SK-N-SH treated with all-trans-retinoic acid at 6 μM for 48 hours (cell line): ENCODE results near the gene IRS2.
"Not testable (repeated sequence)": the region's sequence is repeated elsewhere in the genome, so short reads cannot be mapped to it uniquely, and the experiment has no call there.

Experiments
- ATAC-seq: fragments of 200-7000 bp; cut with Tn5 transposase; 3 replicates; pipeline ENCODE4 v1.9.1; 2020; ENCODE audit warnings: mild to moderate bottlenecking, moderate library complexity
- ARNTL ChIP-seq: fragments of 450-650 bp; formaldehyde crosslinking; IDR thresholded peaks from 2 replicates; pipeline ENCODE4 v1.5.0; 2020; ENCODE audit warnings: low read depth, mild to moderate bottlenecking, moderate library complexity, borderline replicate concordance
- BACH2 ChIP-seq: fragments of 250-450 bp; sonication (Bioruptor Pico); IDR thresholded peaks from 2 replicates; pipeline ENCODE4 v1.9.0; 2021; ENCODE audit warnings: mild to moderate bottlenecking, borderline replicate concordance
- CSDC2 ChIP-seq: fragments of 250-450 bp; sonication (Bioruptor Pico); IDR thresholded peaks from 2 replicates; pipeline ENCODE4 v1.5.0; 2020; ENCODE audit warnings: mild to moderate bottlenecking, moderate library complexity
- ESRRG ChIP-seq: fragments of 250-450 bp; sonication (Bioruptor Pico); IDR thresholded peaks from 2 replicates; pipeline ENCODE4 v1.6.1; 2021; ENCODE audit warnings: mild to moderate bottlenecking
- GLIS3 ChIP-seq: fragments of 250-450 bp; sonication (Bioruptor Pico); IDR thresholded peaks from 2 replicates; pipeline ENCODE4 v1.5.0; 2020; ENCODE audit warnings: mild to moderate bottlenecking, moderate library complexity
- PPARA ChIP-seq: fragments of 250-450 bp; sonication (Bioruptor Pico); IDR thresholded peaks from 2 replicates; pipeline ENCODE4 v1.5.0; 2020; ENCODE audit warnings: mild to moderate bottlenecking, borderline replicate concordance
- RARB ChIP-seq: fragments of 250-450 bp; sonication (Bioruptor Pico); IDR thresholded peaks from 2 replicates; pipeline ENCODE4 v1.8.0; 2021; ENCODE audit warnings: mild to moderate bottlenecking, moderate library complexity
- SNAI2 ChIP-seq: fragments of 250-450 bp; sonication (Bioruptor Pico); IDR thresholded peaks from 2 replicates; pipeline ENCODE4 v1.5.0; 2020; ENCODE audit warnings: mild to moderate bottlenecking, moderate library complexity
- TCF4 ChIP-seq: fragments of 250-450 bp; sonication (Bioruptor Pico); IDR thresholded peaks from 2 replicates; pipeline ENCODE4 v1.8.0; 2021; ENCODE audit warnings: mild to moderate bottlenecking, moderate library complexity, borderline replicate concordance
- TOX ChIP-seq: fragments of 250-450 bp; sonication (Bioruptor Pico); IDR thresholded peaks from 2 replicates; pipeline ENCODE4 v1.8.0; 2021; ENCODE audit warnings: mild to moderate bottlenecking, moderate library complexity, borderline replicate concordance
- ZFP30 ChIP-seq: fragments of 450-650 bp; formaldehyde crosslinking; IDR thresholded peaks from 2 replicates; pipeline ENCODE4 v1.5.0; 2022; ENCODE audit warnings: mild to moderate bottlenecking, moderate library complexity
- ZNF565 ChIP-seq: fragments of 450-650 bp; formaldehyde crosslinking; conservative IDR thresholded peaks from 2 replicates; pipeline ENCODE4 v1.5.0; 2020; ENCODE audit warnings: low read depth, mild to moderate bottlenecking, moderate library complexity
- ZNF70 ChIP-seq: fragments of 450-650 bp; formaldehyde crosslinking; IDR thresholded peaks from 2 replicates; pipeline ENCODE4 v1.5.0; 2020; ENCODE audit warnings: mild to moderate bottlenecking, moderate library complexity
- ZNF8 ChIP-seq: fragments of 450-650 bp; formaldehyde crosslinking; IDR thresholded peaks from 2 replicates; pipeline ENCODE4 v1.5.0; 2020; ENCODE audit warnings: mild to moderate bottlenecking, moderate library complexity
- TF ChIP-seq, protein P1 (sequence below): fragments of 250-450 bp; sonication (Bioruptor Pico); IDR thresholded peaks from 2 replicates; pipeline ENCODE4 v1.5.0; 2020; ENCODE audit warnings: mild to moderate bottlenecking, moderate library complexity
- TF ChIP-seq, protein P2 (sequence below): fragments of 250-450 bp; sonication (Bioruptor Pico); IDR thresholded peaks from 2 replicates; pipeline ENCODE4 v1.8.0; 2021; ENCODE audit warnings: low read depth, mild to moderate bottlenecking, moderate library complexity, borderline replicate concordance
- TF ChIP-seq, protein P3 (sequence below): fragments of 250-450 bp; sonication (Bioruptor Pico); IDR thresholded peaks from 2 replicates; pipeline ENCODE4 v1.5.1; 2020; ENCODE audit warnings: low read depth, mild to moderate bottlenecking, moderate library complexity

IRS2 gene

DNA sequence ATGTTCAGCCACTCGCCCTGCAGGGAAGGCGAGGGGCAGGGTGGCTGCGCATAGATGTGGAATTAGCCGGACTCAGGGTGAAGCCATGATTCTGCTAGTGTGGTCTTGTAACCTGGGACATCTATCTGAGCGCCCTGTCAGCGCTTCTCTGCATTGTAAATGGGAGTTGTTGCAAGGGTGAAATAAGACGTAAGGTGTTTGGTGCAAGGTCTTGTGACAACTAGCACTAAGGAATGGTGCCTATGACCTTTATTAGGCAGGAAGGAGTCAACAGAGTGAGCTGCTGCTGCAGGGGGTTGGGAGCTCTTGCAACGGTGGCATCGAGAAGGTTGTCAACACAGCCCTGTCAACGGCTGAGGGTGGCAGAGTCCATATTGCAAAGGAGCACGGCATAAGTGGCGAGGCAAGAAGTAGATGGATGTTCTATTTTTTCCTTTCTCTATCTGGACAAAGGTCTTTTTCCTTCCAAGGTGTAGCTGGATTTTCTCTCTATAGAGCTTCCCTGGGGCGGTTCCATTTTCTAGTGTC, 49.3 kb downstream of the IRS2 start (continued):
- no peak for TF ChIP-seq ARNTL (CRISPR knock-in tag)
- no peak for TF ChIP-seq ZFP30 (CRISPR knock-in tag)
- no peak for TF ChIP-seq BACH2 (CRISPR knock-in tag)

DNA sequence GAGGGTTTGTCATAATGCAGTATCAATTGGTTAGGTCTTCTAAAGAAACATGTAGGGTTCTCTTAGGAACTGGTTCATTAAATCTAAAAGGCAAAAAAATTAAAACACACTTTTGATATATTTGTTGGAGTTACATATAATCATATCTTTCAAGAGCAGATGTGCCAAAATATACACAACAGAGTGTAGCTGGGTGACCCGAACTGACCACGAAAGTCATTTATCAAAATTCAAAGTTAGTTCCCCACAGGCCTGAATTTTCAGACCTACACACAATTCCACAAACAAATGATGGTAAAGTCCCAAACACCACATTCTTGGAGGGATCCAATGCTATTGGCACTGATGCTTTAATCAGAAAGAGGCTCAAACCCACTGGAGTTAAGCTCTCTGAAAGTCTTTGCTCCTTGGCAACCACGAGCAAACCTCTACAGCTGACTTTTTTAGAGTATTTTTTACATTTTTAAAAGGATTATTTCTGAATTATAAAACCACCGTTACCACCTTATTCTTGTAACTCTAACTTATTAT, 50.9 kb downstream of the IRS2 start:
- no peak for ATAC-seq
- TF ChIP-seq ZNF70 (no peak), CSDC2 (CRISPR knock-in tag) (no peak), GLIS3 (CRISPR knock-in tag) (no peak), ZNF565 (CRISPR knock-in tag) (no peak), ARNTL (CRISPR knock-in tag) (no peak)
- TF ChIP-seq, protein P1, sequence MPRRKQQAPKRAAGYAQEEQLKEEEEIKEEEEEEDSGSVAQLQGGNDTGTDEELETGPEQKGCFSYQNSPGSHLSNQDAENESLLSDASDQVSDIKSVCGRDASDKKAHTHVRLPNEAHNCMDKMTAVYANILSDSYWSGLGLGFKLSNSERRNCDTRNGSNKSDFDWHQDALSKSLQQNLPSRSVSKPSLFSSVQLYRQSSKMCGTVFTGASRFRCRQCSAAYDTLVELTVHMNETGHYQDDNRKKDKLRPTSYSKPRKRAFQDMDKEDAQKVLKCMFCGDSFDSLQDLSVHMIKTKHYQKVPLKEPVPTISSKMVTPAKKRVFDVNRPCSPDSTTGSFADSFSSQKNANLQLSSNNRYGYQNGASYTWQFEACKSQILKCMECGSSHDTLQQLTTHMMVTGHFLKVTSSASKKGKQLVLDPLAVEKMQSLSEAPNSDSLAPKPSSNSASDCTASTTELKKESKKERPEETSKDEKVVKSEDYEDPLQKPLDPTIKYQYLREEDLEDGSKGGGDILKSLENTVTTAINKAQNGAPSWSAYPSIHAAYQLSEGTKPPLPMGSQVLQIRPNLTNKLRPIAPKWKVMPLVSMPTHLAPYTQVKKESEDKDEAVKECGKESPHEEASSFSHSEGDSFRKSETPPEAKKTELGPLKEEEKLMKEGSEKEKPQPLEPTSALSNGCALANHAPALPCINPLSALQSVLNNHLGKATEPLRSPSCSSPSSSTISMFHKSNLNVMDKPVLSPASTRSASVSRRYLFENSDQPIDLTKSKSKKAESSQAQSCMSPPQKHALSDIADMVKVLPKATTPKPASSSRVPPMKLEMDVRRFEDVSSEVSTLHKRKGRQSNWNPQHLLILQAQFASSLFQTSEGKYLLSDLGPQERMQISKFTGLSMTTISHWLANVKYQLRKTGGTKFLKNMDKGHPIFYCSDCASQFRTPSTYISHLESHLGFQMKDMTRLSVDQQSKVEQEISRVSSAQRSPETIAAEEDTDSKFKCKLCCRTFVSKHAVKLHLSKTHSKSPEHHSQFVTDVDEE (CRISPR knock-in tag): no peak
- TF ChIP-seq, protein P2, sequence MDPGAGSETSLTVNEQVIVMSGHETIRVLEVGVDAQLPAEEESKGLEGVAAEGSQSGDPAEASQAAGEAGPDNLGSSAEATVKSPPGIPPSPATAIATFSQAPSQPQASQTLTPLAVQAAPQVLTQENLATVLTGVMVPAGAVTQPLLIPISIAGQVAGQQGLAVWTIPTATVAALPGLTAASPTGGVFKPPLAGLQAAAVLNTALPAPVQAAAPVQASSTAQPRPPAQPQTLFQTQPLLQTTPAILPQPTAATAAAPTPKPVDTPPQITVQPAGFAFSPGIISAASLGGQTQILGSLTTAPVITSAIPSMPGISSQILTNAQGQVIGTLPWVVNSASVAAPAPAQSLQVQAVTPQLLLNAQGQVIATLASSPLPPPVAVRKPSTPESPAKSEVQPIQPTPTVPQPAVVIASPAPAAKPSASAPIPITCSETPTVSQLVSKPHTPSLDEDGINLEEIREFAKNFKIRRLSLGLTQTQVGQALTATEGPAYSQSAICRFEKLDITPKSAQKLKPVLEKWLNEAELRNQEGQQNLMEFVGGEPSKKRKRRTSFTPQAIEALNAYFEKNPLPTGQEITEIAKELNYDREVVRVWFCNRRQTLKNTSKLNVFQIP (CRISPR knock-in tag): no peak

DNA sequence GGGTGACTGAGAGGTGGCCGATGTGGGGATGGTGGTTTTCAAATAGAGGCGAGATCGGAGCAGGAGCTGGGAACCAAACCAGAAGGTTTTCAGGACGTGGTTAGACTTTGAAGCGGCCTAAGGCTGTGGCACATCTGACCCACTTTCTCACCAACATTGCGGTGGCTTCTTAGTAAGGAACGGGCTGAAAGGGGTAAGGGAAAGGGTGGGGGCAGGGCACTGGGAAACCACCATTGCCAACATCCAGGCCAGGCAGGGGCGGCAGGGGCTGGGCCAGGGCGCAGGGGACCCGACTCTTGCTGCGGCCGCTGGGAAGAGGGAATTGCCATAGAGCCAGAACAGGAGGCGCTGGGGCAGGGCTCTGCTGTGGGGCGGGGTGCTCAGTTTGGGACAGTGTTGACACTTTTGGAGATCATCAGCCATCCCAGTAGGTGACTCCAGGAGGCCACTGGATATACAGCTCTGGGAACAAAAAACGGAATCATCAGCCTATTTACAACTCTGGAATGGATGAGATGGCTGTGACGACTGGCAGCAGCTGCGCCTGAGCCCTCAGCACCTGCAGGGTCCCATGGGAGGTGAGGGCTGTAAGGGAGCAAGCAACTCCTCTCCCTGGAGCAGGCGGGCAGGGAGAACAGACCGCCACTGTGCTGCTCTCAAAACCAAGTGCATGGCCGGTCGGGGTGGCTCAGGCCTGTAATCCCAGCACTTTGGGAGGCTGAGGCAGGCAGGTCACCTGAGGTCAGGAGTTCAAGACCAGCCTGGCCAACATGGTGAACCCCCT, 52.2 kb downstream of the IRS2 start:
- TF ChIP-seq ESRRG (CRISPR knock-in tag): no peak
- TF ChIP-seq TCF4 (CRISPR knock-in tag): no peak
- TF ChIP-seq PPARA: no peak
- no peak for TF ChIP-seq TOX (CRISPR knock-in tag)
- no peak for TF ChIP-seq CSDC2 (CRISPR knock-in tag)
- TF ChIP-seq RARB (CRISPR knock-in tag): no peak
- TF ChIP-seq SNAI2 (CRISPR knock-in tag): no peak
- no peak for TF ChIP-seq GLIS3 (CRISPR knock-in tag)
- no peak for TF ChIP-seq ZNF565 (CRISPR knock-in tag)
- TF ChIP-seq, protein P3, sequence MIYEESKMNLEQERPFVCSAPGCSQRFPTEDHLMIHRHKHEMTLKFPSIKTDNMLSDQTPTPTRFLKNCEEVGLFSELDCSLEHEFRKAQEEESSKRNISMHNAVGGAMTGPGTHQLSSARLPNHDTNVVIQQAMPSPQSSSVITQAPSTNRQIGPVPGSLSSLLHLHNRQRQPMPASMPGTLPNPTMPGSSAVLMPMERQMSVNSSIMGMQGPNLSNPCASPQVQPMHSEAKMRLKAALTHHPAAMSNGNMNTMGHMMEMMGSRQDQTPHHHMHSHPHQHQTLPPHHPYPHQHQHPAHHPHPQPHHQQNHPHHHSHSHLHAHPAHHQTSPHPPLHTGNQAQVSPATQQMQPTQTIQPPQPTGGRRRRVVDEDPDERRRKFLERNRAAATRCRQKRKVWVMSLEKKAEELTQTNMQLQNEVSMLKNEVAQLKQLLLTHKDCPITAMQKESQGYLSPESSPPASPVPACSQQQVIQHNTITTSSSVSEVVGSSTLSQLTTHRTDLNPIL (CRISPR knock-in tag): no peak
- TF ChIP-seq, all 23 proteins: peak for 0
- no peak for ATAC-seq

DNA sequence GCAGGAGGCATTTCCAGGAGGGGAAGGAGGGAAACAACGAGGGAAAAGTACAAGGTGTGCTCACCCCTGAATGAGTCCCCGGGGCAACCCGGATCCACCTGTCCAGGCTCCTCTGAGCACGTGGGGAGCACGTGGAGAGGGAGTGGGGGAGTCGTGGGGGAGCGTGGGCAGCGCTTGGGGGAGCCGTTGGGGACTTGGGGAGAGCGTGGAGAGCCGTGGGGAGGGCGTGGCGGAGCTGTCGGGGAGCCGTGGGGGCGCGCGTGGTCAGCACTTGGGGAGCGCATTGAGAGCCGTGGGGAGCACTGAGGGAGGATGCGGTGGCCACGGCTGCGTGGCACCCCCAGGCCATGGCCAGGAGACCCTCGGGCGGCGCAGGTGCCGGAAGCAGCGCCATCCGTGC, 52.8 kb downstream of the IRS2 start:
- ATAC-seq: no peak

DNA sequence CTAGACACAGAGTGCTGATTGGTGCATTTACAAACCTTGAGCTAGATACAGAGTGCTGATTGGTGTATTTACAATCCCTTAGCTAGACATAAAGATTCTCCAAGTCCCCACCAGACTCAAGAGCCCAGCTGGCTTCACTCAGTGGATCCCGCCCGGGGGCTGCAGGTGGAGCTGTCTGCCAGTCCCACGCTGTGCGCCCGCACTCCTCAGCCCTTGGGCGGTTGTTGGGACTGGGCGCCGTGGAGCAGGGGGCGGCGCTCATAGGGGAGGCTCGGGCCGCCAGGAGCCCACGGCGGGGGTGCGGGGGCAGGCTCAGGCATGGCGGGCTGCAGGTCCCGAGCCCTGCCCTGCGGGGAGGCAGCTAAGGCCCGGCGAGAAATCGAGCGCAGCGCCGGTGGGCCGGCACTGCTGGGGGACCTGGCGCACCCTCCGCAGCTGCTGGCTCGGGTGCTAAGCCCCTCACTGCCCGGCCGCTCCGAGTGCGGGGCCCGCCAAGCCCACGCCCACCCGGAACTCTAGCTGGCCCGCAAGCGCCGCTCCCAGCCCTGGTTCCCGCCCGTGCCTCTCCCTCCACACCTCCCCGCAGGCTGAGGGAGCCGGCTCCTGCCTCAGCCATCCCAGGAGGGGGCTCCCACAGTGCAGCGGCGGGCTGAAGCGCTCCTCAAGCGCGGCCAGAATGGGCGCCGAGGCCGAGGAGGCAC, 53.8 kb downstream of the IRS2 start:
- not testable (repeated sequence) for ATAC-seq

More for the DNA sequence above, 52.8 kb downstream of the IRS2 start:
- TF ChIP-seq ZNF8 (CRISPR knock-in tag): no peak
- no peak for TF ChIP-seq TCF4 (CRISPR knock-in tag)
- no peak for TF ChIP-seq TOX (CRISPR knock-in tag)
- TF ChIP-seq, protein P1 (CRISPR knock-in tag): no peak
- no peak for TF ChIP-seq ESRRG (CRISPR knock-in tag)
- TF ChIP-seq BACH2 (CRISPR knock-in tag): no peak
- no peak for TF ChIP-seq ZFP30 (CRISPR knock-in tag)
- no peak for TF ChIP-seq RARB (CRISPR knock-in tag)
- TF ChIP-seq ZNF565 (CRISPR knock-in tag): no peak
